Forelimb muscle (tissue), 1 donor: ENCODE data around the gene EPHA4. TPM values are rescaled to one million over a fixed set of nuclear protein-coding genes. Genes with fewer than 3 reads are reported as not detected.

ENCODE experiments used
- DNase-seq: peaks from one replicate; pipeline ENCODE4 v3.0.0-alpha.2; 2013; ENCODE audit warnings: low read depth
- polyA plus RNA-seq: library from polyadenylated mRNA; unstranded; fragments of 120-200 nt; gene quantifications from one replicate; pipeline ENCODE4 v1.2.1, GENCODE V29; 2013; ENCODE audit not compliant: insufficient read length

EPHA4 gene
- polyA plus RNA-seq, 1 donor = 8.7 TPM

DNA sequence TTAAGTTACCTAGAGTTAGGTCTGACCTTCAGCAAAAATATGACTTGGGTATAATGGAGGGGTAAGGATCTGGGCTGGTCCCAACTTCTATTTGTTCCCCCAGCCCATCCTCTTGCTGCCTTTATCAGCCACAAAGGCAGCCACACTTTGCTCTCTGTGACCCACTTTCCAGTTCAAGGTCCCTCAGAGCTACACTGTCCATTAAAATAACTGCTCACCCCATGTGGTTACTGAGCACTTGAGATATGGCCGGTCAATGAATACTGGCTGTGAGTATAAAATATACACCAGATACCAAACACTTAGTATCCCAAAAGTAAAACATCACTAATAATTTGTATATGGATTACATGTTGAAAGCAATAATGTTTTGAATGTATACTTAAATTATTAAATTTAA, 67.2 kb downstream of the EPHA4 start:
- no peak for DNase-seq

GRCh38 chr2:221503965-221504364, 68.1 kb downstream of the EPHA4 start:
- no peak for DNase-seq

DNA sequence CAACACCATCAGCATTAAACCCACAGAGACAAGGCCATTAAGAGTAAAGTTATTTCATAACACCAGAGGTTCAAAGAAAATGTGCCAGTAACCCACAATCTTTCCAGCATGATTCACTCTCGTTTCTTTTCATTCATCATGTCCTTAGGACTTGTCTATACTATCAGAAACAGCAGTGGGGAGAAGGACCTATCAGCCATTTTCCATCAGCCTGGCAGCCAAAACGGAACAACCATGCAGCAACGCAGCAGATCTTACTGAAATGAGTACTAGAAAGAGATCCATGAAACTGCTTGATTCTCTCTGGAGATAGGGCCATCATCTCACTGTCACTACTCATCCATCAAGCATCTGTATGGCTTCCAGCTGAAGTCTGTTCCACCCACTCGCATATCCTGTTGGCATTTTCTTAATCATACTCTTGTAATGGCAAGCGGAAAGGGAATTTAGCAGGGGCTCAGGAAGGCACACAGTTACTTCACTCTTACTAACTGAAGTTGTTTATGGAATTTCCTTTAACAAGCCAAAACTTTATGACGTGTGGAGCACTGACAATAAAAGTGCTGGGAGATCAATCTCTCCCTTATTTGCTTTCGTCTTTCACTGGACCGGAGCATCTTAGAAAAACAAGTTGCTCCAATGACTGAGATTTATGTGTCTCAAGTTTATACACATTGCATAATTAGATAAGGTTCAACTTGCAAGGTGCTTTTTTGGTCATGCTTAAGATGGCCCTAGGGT, 69.7 kb downstream of the EPHA4 start:
- DNase-seq = no peak

- no peak for DNase-seq
These were observed 70.2 kb downstream of the EPHA4 start for GRCh38 chr2:221501883-221502269.

- no peak for DNase-seq
These were observed 70.8 kb downstream of the EPHA4 start for GRCh38 chr2:221501210-221501882.

GRCh38 chr2:221500501-221501209, 71.4 kb downstream of the EPHA4 start:
- DNase-seq = no peak

GRCh38 chr2:221495731-221496130, 76.4 kb downstream of the EPHA4 start:
- no peak for DNase-seq

GRCh38 chr2:221494556-221494955, 77.5 kb downstream of the EPHA4 start:
- no peak for DNase-seq

- DNase-seq = no peak
These were observed 78.7 kb downstream of the EPHA4 start for GRCh38 chr2:221493391-221493790.

- no peak for DNase-seq
These were observed 79.5 kb downstream of the EPHA4 start for GRCh38 chr2:221492636-221493035.

- DNase-seq = no peak
These were observed 81.5 kb downstream of the EPHA4 start for GRCh38 chr2:221490506-221491060.

- DNase-seq = no peak
These were observed 83.8 kb downstream of the EPHA4 start for GRCh38 chr2:221488136-221488807.

DNA sequence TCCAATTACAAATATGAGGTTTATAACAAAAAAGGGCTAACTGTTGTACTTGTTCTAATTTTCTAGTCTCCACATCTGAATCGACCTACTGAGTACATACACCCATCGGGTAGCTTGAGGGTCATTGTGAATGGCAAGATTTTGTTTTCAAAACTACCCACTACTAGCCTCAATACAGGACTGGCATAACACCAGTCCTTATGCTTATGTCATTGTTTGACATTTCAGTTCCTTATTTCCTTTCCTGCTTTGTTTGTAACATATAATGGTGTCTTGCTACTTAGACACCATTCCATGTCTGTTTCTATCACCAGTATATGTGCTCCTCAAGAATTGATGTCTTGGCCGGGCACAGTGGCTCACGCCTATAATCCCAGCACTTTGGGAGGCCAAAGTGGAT, 86.0 kb downstream of the EPHA4 start:
- DNase-seq = no peak

DNA sequence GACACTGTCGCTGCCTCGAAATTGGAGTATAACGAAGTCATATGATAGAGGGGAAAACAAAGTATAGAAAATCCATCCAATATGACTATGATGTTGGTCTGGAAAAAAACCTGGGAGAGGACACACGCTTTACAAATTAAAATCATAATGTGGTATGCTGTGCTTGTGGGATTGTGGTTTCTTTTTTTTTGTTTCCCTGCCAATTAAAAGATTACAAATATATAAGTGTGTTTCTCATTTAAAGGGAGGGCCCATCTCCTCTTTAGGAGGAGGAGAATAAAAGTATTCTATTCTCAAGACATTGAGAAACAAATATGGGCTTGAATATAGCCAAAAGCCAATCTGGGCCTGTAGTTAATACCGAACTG, 86.6 kb downstream of the EPHA4 start:
- no peak for DNase-seq

GRCh38 chr2:221484761-221485502, 87.2 kb downstream of the EPHA4 start:
- DNase-seq = no peak

DNA sequence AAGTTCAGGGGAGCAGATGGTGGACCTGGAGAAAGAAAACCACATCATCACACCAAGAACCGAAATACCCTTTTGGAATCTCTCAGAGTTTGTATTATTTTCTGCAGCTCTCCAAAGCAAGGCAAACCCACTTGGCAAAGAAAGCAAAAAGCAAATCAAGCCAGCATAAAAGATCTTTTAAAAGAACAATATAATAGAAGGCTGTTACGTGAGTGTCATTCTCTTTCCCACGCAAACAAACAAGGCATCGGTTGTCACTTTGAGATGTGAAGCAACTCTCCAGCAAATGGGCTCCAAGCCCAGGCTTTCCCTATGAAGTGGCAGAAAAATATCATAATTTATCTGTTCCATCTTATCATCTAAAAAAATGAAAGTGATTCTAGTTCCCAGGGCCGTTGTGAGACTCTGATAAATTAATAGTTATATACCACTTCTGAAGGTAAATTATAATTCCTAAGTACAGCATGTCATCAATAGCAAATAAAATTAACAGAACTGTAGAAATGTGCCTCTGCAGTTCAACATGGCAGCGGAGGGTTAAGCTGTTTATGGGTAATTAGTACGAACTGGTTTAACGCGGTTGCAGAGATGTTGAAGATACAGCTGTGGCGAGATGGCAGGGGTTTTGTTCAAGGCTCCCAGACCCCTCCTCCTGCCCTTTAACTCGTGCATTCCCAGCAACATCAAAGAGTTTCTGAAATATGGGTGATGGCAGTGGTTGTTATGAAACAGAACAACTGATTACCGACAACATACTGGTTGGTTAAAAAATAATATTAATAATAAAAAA, 89.2 kb downstream of the EPHA4 start:
- DNase-seq = no peak

GRCh38 chr2:221480821-221481220, 91.3 kb downstream of the EPHA4 start:
- no peak for DNase-seq

- peak; percentile 83 for DNase-seq
These were observed 91.9 kb downstream of the EPHA4 start for GRCh38 chr2:221480163-221480562.

DNA sequence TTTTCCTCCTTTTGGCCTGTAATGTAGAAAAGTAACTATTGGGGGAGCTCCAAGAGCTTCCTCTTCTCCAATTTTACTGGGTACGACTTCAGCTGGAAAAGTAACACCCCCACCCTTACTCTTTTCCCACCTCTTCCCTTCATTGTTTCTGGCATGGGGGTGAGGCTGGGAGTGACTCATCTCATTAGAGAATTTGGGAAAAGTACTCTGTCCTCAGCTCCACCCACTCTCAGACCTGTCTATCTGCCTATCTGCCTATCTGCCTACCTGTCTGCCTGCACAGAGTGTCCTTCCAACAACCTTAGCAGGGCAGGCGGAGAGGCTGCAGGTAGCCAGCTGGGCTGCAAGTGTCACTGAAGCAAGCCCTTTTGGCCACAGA, 93.6 kb downstream of the EPHA4 start:
- DNase-seq = no peak

GRCh38 chr2:221477714-221478484, 94.2 kb downstream of the EPHA4 start:
- no peak for DNase-seq
